ENCODE data around the gene MRPS27.
"Not testable (repeated sequence)": the region's sequence is repeated elsewhere in the genome, so short reads cannot be mapped to it uniquely, and the experiment has no call there.

MRPS27 gene

GRCh38 chr5:72324189-72324825 is 4.3 kb upstream of the MRPS27 start:
- DNase-seq = no peak

GRCh38 chr5:72319435-72319975 is 535 bp downstream of the MRPS27 start:
- not testable (repeated sequence) for DNase-seq

GRCh38 chr5:72314571-72315172 is 5.4 kb downstream of the MRPS27 start:
- no peak for DNase-seq

- DNase-seq = no peak
Measured at GRCh38 chr5:72313141-72313540, 6.9 kb downstream of the MRPS27 start.

- no peak for DNase-seq
Measured at GRCh38 chr5:72308853-72309191, 11.2 kb downstream of the MRPS27 start.

- peak; percentile 96 for DNase-seq
Measured at GRCh38 chr5:72307968-72308852, 11.8 kb downstream of the MRPS27 start.

GRCh38 chr5:72307573-72307967 is 12.5 kb downstream of the MRPS27 start:
- no peak for DNase-seq

- no peak for DNase-seq
Measured at GRCh38 chr5:72305194-72306142, 14.6 kb downstream of the MRPS27 start.

- no peak for DNase-seq
Measured at GRCh38 chr5:72302171-72302570, 17.9 kb downstream of the MRPS27 start.

- no peak for DNase-seq
Measured at GRCh38 chr5:72301557-72301956, 18.5 kb downstream of the MRPS27 start.

GRCh38 chr5:72300590-72301339 is 19.3 kb downstream of the MRPS27 start:
- DNase-seq = no peak

- DNase-seq = no peak
Measured at GRCh38 chr5:72298711-72299110, 21.3 kb downstream of the MRPS27 start.

GRCh38 chr5:72298136-72298535 is 21.9 kb downstream of the MRPS27 start:
- DNase-seq = not testable (repeated sequence)

GRCh38 chr5:72296256-72296655 is 23.8 kb downstream of the MRPS27 start:
- no peak for DNase-seq

GRCh38 chr5:72295539-72295938 is 24.5 kb downstream of the MRPS27 start:
- DNase-seq = no peak

- DNase-seq = no peak
Measured at GRCh38 chr5:72294473-72294872, 25.6 kb downstream of the MRPS27 start.

GRCh38 chr5:72293495-72294055 is 26.5 kb downstream of the MRPS27 start:
- DNase-seq = no peak

GRCh38 chr5:72292411-72292810 is 27.6 kb downstream of the MRPS27 start:
- DNase-seq = no peak

GRCh38 chr5:72291601-72292000 is 28.4 kb downstream of the MRPS27 start:
- no peak for DNase-seq

- DNase-seq = no peak
Measured at GRCh38 chr5:72290356-72291133, 29.5 kb downstream of the MRPS27 start.

GRCh38 chr5:72288924-72289323 is 31.1 kb downstream of the MRPS27 start:
- DNase-seq = no peak

Measured in CD4-positive, alpha-beta T cell treated with Interferon gamma for 1 hour (primary cell).